GM19351 (cell line): ENCODE results near the gene MAGEA8.
"Not testable (repeated sequence)": the region's sequence is repeated elsewhere in the genome, so short reads cannot be mapped to it uniquely, and the experiment has no call there.

Experiments
- ATAC-seq: cut with Tn5 transposase; IDR thresholded peaks from one replicate; pipeline ENCODE4 v1.9.1; 2021; ENCODE audit warnings: mild to moderate bottlenecking, moderate library complexity; ENCODE audit not compliant: unreplicated experiment

MAGEA8 gene, protein sequence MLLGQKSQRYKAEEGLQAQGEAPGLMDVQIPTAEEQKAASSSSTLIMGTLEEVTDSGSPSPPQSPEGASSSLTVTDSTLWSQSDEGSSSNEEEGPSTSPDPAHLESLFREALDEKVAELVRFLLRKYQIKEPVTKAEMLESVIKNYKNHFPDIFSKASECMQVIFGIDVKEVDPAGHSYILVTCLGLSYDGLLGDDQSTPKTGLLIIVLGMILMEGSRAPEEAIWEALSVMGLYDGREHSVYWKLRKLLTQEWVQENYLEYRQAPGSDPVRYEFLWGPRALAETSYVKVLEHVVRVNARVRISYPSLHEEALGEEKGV

DNA sequence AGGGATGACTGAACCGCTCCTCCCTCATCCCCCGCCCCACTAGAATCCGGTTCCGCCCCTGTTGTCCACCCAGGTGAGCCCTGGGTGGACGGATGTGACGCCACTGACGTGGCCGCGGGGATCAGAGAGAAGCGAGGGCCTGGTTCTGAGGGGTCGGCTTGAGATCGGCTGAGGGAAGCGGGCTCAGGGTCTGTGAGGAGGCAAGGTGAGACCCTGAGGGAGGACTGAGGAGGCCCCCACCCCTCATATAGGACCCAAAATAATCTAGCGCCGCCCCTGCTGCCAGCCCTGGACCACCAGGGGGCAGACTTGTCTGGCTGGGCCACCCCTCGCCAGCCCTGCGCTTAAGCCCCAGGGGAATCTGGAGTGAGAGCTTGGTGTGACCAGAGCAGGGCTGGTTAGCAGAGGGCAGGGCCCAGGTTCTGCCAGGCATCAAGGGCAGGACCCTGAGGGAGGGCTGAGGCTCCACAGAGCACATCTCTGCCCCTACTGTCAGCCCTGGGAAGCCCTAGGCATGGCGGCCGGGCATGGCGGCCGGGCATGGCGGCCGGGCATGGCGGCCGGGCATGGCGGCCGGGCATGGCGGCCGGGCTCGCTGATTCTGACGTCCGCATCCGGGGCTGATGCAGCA, at the start of gene MAGEA8:
MAGEA8 (plus strand) TSS at position 103 of the 631 bp plus-strand sequence. CDS start 3,090 bp downstream, outside the sequence.
- ATAC-seq, result no peak

- no peak for ATAC-seq
These were observed 49.5 kb upstream of the MAGEA8 start for GRCh38 chrX:149831473-149831872.

DNA sequence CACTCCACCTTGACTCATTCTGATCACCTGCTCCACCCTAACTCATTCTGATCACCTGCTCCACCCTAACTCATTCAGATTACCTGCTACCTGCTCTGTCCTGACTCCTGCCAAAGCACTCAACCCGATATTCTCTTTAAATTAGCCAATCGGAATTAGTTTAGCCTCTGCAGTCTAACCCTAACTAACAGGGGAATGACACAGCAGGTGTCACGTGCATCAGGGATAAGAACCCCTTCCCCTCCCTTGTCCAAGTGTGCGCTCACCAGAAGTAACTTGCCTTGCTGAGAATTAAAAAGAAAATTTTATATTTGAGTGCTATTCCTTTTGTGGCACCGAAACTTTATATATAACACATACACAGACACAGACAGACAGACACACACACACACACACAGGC, 44.3 kb upstream of the MAGEA8 start:
- ATAC-seq, result not testable (repeated sequence)

- ATAC-seq, result no peak
These were observed 43.8 kb upstream of the MAGEA8 start for GRCh38 chrX:149837167-149837566.

GRCh38 chrX:149837639-149838038, 43.3 kb upstream of the MAGEA8 start:
- ATAC-seq, result peak; percentile 74

DNA sequence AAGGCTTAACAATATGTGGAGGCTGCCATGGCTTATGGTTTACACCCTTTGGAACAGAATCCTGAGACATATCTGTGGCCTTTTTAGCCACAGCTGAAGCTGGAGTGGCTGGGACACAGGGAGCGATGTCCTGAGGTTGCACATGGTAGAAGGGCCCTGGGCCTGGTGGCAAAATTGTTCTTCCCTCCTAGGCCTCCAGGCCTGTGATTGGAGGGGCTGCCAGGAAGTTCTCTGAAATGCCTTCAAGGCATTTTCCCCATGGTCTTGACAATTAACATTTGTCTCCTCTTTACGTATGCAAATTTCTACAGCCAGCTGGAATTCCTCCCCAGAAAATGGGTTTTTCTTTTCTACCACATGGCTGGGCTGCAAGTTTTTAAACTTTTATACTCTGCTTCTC, 39.1 kb upstream of the MAGEA8 start:
- no peak for ATAC-seq

- ATAC-seq, result no peak
These were observed 35.6 kb upstream of the MAGEA8 start for GRCh38 chrX:149845385-149845784.

DNA sequence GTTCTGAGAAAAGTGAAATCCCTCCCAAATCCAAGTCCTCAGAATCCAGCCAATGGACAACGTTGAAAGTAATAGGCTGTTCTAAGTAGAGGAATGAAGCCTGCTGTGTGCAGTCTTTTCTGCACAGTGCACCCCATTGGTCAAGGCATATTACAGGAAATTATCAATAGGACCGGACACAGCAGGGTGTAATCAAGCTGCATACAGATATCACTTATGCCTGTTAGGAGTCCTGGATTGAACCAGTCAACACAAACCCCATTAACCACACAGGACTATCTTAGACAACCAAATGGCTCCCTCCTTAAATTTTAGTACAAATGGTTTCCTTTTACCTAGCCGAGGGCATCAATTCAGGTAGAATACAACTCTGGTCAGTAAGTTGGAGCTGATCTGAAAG, 34.2 kb upstream of the MAGEA8 start:
- no peak for ATAC-seq

- ATAC-seq, result no peak
These were observed 32.1 kb upstream of the MAGEA8 start for GRCh38 chrX:149848855-149849254.

DNA sequence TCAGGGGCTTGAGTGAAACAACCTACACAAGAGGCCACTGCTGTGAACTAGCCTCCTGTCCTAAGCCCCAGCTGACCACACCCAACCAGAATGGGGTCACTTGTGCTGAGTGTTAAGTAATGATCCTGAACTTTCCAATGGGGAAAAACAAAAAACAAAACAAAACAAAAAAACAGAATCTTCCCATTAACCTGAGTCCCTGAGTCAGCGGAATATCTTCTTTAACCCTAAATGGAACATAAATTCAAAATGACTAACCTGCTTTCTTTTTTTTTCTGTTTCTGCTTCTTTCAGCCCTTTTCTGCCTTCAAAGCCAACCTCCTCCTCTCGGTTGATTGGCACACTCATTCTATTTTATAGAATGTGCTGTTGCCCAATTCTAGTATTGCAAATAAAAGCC, 31.2 kb upstream of the MAGEA8 start:
- no peak for ATAC-seq

GRCh38 chrX:149851864-149852263, 29.1 kb upstream of the MAGEA8 start:
- ATAC-seq, result no peak

GRCh38 chrX:149853925-149854324, 27.1 kb upstream of the MAGEA8 start:
- no peak for ATAC-seq

- ATAC-seq, result no peak
These were observed 22.4 kb upstream of the MAGEA8 start for GRCh38 chrX:149858592-149858991.

DNA sequence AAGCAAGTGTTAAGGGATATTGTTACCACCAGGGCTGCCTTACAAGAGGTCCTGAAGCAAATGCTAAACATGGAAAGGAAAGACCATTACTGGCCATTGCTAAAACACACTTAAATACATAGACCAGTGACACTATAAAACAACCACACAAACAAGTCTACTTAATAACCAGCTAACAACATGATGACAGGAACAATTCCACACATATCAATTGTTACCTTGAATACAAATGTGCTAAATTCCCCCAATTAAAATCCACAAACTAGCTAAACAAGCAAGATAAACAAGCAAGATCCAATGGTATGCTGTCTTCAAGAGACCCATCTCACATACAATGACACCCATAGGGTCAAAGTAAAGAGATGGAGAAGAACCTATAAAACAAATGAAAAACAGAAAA, 20.5 kb upstream of the MAGEA8 start:
- ATAC-seq, result no peak

DNA sequence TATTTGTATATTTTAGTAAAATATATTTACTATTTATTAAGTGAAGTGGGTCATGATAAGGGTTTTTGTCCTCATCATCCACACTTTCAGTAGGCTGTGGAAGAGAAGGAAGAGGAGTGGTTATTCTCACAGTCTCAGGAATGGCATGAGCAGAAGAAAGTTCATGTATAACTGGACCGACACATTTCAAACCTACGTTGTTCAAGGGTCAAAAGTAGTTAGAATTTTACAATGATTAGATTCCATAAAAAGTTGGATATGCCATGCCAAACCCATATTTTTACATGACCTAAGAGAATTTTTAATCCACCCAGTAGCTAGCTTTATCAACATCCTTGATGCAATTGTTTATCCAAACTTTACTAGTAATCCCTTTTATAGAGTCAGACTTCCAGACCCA, 15.6 kb upstream of the MAGEA8 start:
- no peak for ATAC-seq

DNA sequence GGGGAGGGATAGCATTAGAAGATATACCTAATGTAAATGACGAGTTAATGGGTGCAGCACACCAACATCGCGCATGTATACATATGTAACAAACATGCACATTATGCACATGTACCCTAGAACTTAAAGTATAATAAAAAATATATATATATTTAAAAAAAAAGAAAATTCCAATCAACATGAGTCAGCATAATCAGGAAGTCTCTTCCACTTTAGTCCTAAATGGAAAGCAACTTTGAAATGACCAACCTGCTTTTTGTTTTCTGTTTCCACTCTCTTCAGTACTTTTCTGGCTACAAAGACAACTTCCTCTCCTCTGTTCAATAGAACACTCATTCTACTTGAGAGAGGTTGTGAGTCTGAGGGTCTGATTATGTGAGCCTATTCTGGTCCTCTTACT, 13.5 kb upstream of the MAGEA8 start:
- no peak for ATAC-seq

DNA sequence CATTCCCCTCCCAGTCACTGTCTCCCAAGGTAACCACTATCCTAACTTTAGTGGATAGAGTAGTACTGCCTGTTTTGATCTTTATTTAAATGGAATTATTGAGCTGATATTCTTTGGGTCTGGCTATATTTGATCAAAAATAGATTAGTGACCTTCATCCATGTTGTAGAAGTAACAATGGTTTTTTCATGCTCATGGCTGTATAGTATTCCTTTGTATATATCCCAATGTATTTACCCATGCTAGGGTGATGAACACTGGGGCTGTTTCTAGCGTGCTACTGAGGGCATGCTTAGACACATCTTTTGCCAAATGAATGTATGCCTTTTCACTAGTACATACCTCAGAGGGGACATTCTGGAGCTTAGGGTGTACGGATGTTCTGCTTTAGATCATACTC, 10.1 kb upstream of the MAGEA8 start:
- ATAC-seq, result no peak

- no peak for ATAC-seq
These were observed 9.6 kb upstream of the MAGEA8 start for GRCh38 chrX:149871433-149871832.

DNA sequence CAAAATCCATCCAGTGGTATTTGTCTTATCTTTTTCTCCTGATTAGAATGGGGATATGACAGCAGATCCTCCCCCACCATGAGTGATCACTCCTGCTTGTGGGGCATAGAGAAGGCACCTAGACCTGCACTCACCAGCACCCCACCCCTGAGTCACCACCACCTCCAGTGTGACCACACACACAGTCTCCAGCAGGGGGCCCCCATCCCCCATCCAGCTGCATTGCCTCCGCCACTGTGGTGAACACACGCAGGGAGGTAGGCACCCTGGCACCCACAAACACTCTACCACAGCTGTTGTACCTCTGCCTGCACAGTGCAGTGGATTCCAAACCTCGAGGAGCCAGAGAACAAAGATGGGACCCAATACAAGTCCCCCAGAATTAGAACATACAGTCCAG, 9.0 kb upstream of the MAGEA8 start:
- peak; percentile 99 for ATAC-seq

DNA sequence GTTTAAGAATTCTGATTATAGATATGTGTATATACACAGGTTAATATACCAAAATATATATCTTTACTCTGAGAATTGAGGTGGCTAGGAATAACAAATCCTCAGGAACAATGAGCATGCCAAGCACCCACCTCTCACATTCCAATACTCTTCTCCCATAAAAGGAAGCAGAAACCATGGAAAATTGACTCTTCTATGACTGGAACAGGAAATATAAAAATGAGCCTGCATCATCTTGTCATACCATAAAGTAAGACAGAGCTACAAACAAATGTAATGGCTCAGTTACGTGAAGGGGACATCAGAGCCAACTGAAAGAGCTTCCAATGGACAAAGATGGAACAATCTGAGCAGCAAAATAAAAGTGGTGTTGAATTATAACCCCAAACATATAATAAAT, 3.8 kb upstream of the MAGEA8 start:
- ATAC-seq, result no peak

DNA sequence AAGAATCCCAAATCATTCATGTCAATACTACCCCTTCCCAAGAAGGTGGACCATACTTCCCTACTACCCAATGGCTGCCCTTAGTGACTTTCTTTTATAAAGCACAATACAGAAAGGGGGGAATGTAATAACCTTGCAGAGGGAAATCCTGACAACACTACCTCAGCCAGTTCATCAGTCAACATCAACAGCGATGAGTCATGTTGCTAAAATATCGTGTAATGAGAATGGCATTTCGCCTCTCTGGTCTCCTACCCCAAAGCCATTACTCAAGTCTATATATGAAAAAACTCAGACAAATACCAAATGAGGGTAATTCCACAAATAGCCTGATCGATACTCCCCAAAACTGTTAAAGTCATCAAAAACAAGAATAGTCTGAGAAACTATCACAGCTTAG, 3.3 kb upstream of the MAGEA8 start:
- no peak for ATAC-seq

GRCh38 chrX:149890828-149891227, 9.8 kb downstream of the MAGEA8 start:
- ATAC-seq, result not testable (repeated sequence)

DNA sequence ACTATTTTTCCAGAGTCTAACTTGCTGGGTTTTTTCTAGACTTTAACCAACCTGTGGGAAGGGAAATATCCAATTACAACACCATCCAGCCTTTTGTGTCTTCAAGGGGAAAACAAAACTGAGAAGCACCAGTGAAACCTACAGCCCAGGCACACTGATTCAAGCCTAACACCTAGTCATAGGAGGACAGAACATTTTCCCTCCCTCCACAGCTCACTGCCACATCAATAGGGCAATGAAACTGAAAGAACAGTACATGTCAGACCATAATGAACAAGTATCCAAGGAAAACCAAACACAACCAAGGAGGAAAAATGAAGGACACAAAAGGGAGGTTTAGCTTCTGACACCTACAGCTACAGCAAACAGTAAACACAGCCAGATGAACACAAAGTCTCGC, 17.6 kb downstream of the MAGEA8 start:
- ATAC-seq, result no peak
